Right lobe of liver (tissue), 4 donors: ENCODE results near the gene DNM1L.

ENCODE experiments used
- CTCF ChIP-seq, 4 donors: fragments of 200-600 bp in 3 of 4; fragments of 450-650 bp in 1 of 4; IDR thresholded peaks; one replicate each; pipeline versions ENCODE4 v1.5.1 to v1.8.0; 2016 to 2022; ENCODE audit warnings: antibody characterized with exemption in 4 of 4, mild to moderate bottlenecking in 2 of 4
- POLR2A ChIP-seq: fragments of 450-650 bp; IDR thresholded peaks from one replicate; pipeline ENCODE4 v1.6.1; 2017; ENCODE audit warnings: antibody characterized with exemption, mild to moderate bottlenecking
- donor health status: DM: no; HTN: no; CAD: no.
- donor health status: DM: no; HTN: no; CAD: no.
- donor health status: DM: no; HTN: yes; CAD: no.

- TF ChIP-seq CTCF (IDR thresholded peaks at IDR 0.05) (no peak), POLR2A (no peak)
These were observed 13.1 kb upstream of the DNM1L start for GRCh38 chr12:32666018-32666417.
